Measurements from ENCODE around the gene ZNF429. TPM values are rescaled to one million over a fixed set of nuclear protein-coding genes. Genes with fewer than 3 reads are reported as not detected.

The ZNF429 gene
- polyA plus RNA-seq, 1 donor (not counting 4 experiments of a cell fraction or from before 2014, with no cell fraction given): 4.4 TPM

DNA sequence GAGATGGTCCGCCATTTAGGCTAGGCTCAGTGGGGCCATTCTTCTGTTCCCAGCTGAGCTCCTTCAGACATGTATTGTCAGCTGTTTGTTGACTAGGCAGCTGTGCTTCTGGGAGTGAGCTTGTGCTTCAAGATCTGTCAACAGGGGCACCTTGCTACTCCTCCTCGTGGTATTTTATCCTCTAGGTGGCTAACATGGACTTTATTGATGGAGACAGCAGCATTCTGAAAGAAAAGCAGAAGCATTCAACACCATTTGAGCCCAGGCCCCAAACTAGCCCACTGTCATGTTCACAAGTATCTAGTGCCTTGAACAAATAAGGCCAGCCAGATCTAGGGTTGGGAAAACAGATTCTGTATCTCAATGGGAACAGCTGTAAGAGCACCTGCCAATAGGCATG lies 65.9 kb downstream of the ZNF429 start:
- H3K79me2 ChIP-seq (ENCODE audit: control insufficient read depth, insufficient read depth, low read length): no peaks in the 10 kb centered on the region
- H3K4me3 ChIP-seq (ENCODE audit: control insufficient read depth in 2 of 3, extremely low read depth in 1 of 3, insufficient read depth in 2 of 3, low read depth in 1 of 3, low read length in 3 of 3): no peak overlapping the region
- no peaks in the 10 kb centered on the region for H3K9me1 ChIP-seq (ENCODE audit: control insufficient read depth, extremely low read depth, insufficient read depth, low read length)
- no peak for FAIRE-seq
- H3K4me2 ChIP-seq (ENCODE audit: control insufficient read depth, extremely low read depth, insufficient read depth, low read depth, low read length): no peak overlapping the region
- no peaks in the 10 kb centered on the region for H3K36me3 ChIP-seq (ENCODE audit: control insufficient read depth in 2 of 2, extremely low read depth in 1 of 2, insufficient read depth in 2 of 2, low read length in 2 of 2)
- peaks cover 10% of the 10 kb centered on the region for H3K9me3 ChIP-seq (ENCODE audit: control insufficient read depth, low read depth, low read length)
- dilution Hi-C loops (cut with MboI; ENCODE audit: extremely low pct_ligation_motif_present, low sequenced_read_pairs): no loop called here
- no peak overlapping the region for H3K9ac ChIP-seq (ENCODE audit: control insufficient read depth, extremely low read depth, insufficient read depth, low read length)
- H3K4me1 ChIP-seq (ENCODE audit: control insufficient read depth, extremely low read depth, insufficient read depth, low read length): no peaks in the 10 kb centered on the region
- no peak overlapping the region for H3K27ac ChIP-seq (ENCODE audit: control insufficient read depth, insufficient read depth, low read length)
- H2AFZ ChIP-seq (ENCODE audit: control insufficient read depth, low read length): no peak overlapping the region
- DNase-seq (ENCODE audit: low read depth, low spot score): no peak
- no peaks in the 10 kb centered on the region for H3K27me3 ChIP-seq (ENCODE audit: control insufficient read depth, extremely low read depth, insufficient read depth, low read length)
- H4K20me1 ChIP-seq (ENCODE audit: control insufficient read depth, extremely low read depth, insufficient read depth, low read length): no peaks in the 10 kb centered on the region
- TF ChIP-seq, protein P1, sequence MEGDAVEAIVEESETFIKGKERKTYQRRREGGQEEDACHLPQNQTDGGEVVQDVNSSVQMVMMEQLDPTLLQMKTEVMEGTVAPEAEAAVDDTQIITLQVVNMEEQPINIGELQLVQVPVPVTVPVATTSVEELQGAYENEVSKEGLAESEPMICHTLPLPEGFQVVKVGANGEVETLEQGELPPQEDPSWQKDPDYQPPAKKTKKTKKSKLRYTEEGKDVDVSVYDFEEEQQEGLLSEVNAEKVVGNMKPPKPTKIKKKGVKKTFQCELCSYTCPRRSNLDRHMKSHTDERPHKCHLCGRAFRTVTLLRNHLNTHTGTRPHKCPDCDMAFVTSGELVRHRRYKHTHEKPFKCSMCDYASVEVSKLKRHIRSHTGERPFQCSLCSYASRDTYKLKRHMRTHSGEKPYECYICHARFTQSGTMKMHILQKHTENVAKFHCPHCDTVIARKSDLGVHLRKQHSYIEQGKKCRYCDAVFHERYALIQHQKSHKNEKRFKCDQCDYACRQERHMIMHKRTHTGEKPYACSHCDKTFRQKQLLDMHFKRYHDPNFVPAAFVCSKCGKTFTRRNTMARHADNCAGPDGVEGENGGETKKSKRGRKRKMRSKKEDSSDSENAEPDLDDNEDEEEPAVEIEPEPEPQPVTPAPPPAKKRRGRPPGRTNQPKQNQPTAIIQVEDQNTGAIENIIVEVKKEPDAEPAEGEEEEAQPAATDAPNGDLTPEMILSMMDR (optimal IDR thresholded peaks at IDR 0.05 in 1 of 3, IDR thresholded peaks at IDR 0.05 in 1 of 3, conservative IDR thresholded peaks at IDR 0.05 in 1 of 3; ENCODE audit: extremely low read depth in 1 of 3, insufficient read depth in 2 of 3, low read length in 3 of 3): no peak
- TF ChIP-seq EZH2 (IDR thresholded peaks at IDR 0.05; ENCODE audit: low read length): no peak

DNA sequence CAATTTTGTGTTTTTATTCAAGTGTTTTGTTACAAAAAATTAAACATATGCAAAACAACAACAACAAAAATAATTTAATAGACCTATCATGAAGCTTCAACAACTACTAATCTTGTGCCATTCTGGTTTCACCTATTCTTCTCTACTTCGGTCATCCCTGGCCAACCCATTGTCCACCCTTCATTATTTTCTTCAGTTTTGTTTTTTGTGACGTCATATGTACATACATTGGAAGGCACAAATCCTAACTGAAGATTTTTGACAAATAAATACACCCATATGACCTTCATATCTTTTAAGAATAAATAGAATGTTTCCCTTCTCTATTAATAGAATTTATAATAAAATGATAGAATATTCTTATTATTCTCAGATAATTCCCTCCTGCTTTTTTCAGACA lies 69.2 kb downstream of the ZNF429 start:
- H3K36me3 ChIP-seq (ENCODE audit: control insufficient read depth in 2 of 2, extremely low read depth in 1 of 2, insufficient read depth in 2 of 2, low read length in 2 of 2): no peaks in the 10 kb centered on the region
- no peak overlapping the region for H2AFZ ChIP-seq (ENCODE audit: control insufficient read depth, low read length)
- no peak for FAIRE-seq
- H3K9me3 ChIP-seq (ENCODE audit: control insufficient read depth, low read depth, low read length): peaks cover 8% of the 10 kb centered on the region
- no peak overlapping the region for H3K9ac ChIP-seq (ENCODE audit: control insufficient read depth, extremely low read depth, insufficient read depth, low read length)
- dilution Hi-C loops (cut with MboI; ENCODE audit: extremely low pct_ligation_motif_present, low sequenced_read_pairs): no loop called here
- DNase-seq (ENCODE audit: low read depth, low spot score): no peak
- H3K9me1 ChIP-seq (ENCODE audit: control insufficient read depth, extremely low read depth, insufficient read depth, low read length): no peaks in the 10 kb centered on the region
- no peak for TF ChIP-seq EZH2 (IDR thresholded peaks at IDR 0.05; ENCODE audit: low read length)
- TF ChIP-seq, protein P1 (optimal IDR thresholded peaks at IDR 0.05 in 1 of 3, IDR thresholded peaks at IDR 0.05 in 1 of 3, conservative IDR thresholded peaks at IDR 0.05 in 1 of 3; ENCODE audit: extremely low read depth in 1 of 3, insufficient read depth in 2 of 3, low read length in 3 of 3): no peak
- no peaks in the 10 kb centered on the region for H3K27me3 ChIP-seq (ENCODE audit: control insufficient read depth, extremely low read depth, insufficient read depth, low read length)
- no peak overlapping the region for H3K4me2 ChIP-seq (ENCODE audit: control insufficient read depth, extremely low read depth, insufficient read depth, low read depth, low read length)
- no peak overlapping the region for H3K4me3 ChIP-seq (ENCODE audit: control insufficient read depth in 2 of 3, extremely low read depth in 1 of 3, insufficient read depth in 2 of 3, low read depth in 1 of 3, low read length in 3 of 3)
- H3K79me2 ChIP-seq (ENCODE audit: control insufficient read depth, insufficient read depth, low read length): no peaks in the 10 kb centered on the region
- no peak overlapping the region for H3K27ac ChIP-seq (ENCODE audit: control insufficient read depth, insufficient read depth, low read length)
- no peaks in the 10 kb centered on the region for H4K20me1 ChIP-seq (ENCODE audit: control insufficient read depth, extremely low read depth, insufficient read depth, low read length)
- H3K4me1 ChIP-seq (ENCODE audit: control insufficient read depth, extremely low read depth, insufficient read depth, low read length): no peaks in the 10 kb centered on the region

Measured in keratinocyte (primary cell).